GM06990 (cell line): ENCODE results near the gene HSP90AA1.
A peak's percentile ranks its signal among the peaks of the same experiment; 100 is the strongest.
"Not testable (repeated sequence)": the region's sequence is repeated elsewhere in the genome, so short reads cannot be mapped to it uniquely, and the experiment has no call there.

Source experiments
- DNase-seq: peaks from one replicate; pipeline ENCODE4 v3.0.0-alpha.2; 2011; ENCODE audit not compliant: insufficient read length; ENCODE audit errors: extremely low read depth
- H3K27me3 ChIP-seq: replicated peaks from 2 replicates; pipeline ENCODE4 v1.6.0; 2011; ENCODE audit warnings: low read length; ENCODE audit not compliant: control insufficient read depth, insufficient read depth
- H3K36me3 ChIP-seq: 2 replicates; pipeline ENCODE4 v1.5.1; 2011; ENCODE audit warnings: low read length; ENCODE audit not compliant: control insufficient read depth, insufficient read depth
- H3K4me3 ChIP-seq: replicated peaks from 2 replicates; pipeline ENCODE4 v1.5.1; 2011; ENCODE audit warnings: low read depth, mild to moderate bottlenecking, control low read depth, low read length
- TF ChIP-seq, protein P1 (sequence below): IDR thresholded peaks from 2 replicates; pipeline ENCODE4 v1.5.1; 2011; ENCODE audit warnings: low read length, control low read depth, mild to moderate bottlenecking, inconsistent platforms; ENCODE audit not compliant: insufficient read depth, poor library complexity, severe bottlenecking

The HSP90AA1 gene

DNA sequence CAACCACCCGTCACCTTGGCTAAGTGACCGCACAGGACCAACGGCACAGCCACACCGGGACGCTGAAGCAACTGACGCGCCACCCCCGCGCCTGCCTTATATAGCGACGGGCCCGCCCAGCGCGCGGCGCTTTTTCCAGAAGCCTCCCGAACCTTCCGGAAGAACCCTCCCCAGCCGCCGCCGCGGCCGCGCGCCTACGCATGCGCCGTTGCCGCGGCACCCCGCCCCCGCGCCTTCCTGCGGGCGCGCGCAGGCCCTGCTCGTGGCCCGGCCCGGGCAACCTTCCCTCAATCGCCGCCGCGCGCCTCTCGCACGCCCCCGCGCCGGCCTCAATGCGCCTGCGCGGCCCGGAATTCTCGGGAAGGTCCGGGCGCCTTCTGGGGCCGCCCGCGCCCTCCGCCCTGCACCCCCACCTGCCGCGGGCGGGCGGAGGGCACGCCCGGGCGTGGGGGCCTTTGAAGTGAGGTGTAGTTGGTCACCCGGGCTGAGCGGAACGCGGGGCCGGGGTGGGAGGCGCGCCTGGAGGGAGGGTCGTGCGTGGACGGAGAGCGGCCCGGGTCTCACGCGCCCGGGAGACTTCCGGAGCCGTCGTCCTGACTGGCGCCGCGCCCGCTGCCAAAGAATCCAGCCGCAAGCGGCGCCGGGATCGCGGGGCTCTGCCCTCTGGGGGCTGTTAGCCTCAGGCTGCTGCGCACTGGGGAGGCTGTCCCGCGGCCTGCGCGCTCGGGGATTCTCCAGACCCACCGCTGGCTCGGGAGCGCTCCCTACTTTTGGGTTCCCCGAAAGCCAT lies at the start of gene HSP90AA1:
TSS of gene HSP90AA1 (minus strand) at position 73 of the 790 bp plus-strand sequence. CDS start 666 bp downstream, outside the sequence.
- peak; percentile 98 for DNase-seq
- no peaks in the 10 kb centered on the region for H3K27me3 ChIP-seq
- TF ChIP-seq, protein P1, sequence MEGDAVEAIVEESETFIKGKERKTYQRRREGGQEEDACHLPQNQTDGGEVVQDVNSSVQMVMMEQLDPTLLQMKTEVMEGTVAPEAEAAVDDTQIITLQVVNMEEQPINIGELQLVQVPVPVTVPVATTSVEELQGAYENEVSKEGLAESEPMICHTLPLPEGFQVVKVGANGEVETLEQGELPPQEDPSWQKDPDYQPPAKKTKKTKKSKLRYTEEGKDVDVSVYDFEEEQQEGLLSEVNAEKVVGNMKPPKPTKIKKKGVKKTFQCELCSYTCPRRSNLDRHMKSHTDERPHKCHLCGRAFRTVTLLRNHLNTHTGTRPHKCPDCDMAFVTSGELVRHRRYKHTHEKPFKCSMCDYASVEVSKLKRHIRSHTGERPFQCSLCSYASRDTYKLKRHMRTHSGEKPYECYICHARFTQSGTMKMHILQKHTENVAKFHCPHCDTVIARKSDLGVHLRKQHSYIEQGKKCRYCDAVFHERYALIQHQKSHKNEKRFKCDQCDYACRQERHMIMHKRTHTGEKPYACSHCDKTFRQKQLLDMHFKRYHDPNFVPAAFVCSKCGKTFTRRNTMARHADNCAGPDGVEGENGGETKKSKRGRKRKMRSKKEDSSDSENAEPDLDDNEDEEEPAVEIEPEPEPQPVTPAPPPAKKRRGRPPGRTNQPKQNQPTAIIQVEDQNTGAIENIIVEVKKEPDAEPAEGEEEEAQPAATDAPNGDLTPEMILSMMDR: peak; percentile 6
- H3K4me3 ChIP-seq: peak within 1 kb of the TSS; percentile 85
- H3K36me3 ChIP-seq: peaks cover 11% of the 10 kb centered on the region

DNA sequence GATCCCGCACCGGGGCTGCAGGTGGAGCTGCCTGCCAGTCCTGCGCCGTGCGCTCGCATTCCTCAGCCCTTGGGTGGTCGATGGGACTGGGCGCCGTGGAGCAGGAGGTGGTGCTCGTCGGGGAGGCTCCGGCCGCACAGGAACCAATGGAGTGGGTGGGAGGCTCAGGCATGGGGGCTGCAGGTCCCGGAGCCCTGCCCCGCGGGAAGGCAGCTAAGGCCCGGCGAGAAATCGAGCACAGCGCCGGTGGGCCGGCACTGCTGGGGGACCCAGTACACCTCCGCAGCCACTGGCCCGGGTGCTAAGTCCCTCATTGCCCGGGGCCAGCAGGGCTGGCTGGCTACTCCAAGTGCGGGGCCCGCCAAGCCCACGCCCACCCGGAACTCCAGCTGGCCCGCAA lies 48.6 kb upstream of the HSP90AA1 start:
- not testable (repeated sequence) for H3K36me3 ChIP-seq, H3K27me3 ChIP-seq, DNase-seq

DNA sequence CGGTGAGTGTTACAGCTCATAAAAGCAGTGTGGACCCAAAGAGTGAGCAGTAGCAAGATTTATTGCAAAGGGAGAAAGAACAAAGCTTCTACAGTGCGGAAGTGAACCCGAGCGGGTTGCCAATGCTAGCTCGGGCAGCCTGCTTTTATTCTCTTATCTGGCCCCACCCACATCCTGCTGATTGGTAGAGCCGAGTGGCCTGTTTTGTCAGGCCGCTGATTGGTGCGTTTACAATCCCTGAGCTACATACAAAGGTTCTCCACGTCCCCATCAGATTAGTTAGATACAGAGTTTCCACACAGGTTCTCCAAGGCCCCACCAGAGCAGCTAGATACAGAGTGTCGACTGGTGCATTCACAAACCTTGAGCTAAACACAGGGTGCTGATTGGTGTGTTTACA lies 47.9 kb upstream of the HSP90AA1 start:
- H3K27me3 ChIP-seq, H3K36me3 ChIP-seq, H3K4me3 ChIP-seq, DNase-seq: not testable (repeated sequence)

More for the DNA sequence above, 48.6 kb upstream of the HSP90AA1 start:
- not testable (repeated sequence) for H3K4me3 ChIP-seq

DNA sequence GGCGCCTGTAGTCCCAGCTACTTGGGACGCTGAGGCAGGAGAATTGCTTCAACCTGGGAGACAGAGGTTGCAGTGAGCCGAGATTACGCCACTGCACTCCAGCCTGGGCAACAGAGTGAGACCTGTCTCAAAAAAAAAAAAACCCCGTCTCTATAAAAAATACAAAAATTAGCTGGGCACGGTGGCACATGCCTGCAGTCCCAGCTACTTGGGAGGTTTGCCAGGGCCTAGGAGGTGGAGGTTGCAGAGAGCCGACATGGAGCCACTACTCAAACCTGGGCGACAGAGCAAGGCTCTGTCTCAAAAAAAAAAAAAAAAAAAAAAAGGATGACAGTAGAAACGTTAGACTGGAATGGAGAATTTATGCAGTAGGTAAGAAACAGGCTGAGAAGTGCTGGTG lies 47.2 kb upstream of the HSP90AA1 start:
- not testable (repeated sequence) for H3K4me3 ChIP-seq, DNase-seq, H3K27me3 ChIP-seq, H3K36me3 ChIP-seq

DNA sequence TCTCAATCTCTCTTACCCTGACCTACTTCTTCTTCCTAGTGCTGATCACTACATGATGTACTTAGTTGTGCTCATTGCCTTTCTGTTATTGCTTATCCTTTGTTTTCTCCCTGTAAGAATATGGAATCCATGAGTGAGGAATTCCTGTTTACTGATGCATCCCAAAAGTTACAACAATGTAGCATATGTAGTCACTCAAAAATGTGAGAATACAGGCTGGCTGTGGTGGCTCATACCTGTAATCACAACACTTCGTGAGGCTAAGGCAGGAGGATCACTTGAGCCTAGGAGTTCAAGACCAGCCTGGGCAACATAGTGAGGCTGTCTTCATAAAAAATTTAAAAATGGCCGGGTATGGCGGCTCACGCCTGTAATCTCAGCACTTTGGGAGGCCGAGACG lies 44.9 kb upstream of the HSP90AA1 start:
- no peak for DNase-seq
- Histone ChIP-seq H3K36me3 (no peaks in the 10 kb centered on the region), H3K27me3 (no peaks in the 10 kb centered on the region), H3K4me3 (no peak overlapping the region)
- TF ChIP-seq, protein P1: no peak

DNA sequence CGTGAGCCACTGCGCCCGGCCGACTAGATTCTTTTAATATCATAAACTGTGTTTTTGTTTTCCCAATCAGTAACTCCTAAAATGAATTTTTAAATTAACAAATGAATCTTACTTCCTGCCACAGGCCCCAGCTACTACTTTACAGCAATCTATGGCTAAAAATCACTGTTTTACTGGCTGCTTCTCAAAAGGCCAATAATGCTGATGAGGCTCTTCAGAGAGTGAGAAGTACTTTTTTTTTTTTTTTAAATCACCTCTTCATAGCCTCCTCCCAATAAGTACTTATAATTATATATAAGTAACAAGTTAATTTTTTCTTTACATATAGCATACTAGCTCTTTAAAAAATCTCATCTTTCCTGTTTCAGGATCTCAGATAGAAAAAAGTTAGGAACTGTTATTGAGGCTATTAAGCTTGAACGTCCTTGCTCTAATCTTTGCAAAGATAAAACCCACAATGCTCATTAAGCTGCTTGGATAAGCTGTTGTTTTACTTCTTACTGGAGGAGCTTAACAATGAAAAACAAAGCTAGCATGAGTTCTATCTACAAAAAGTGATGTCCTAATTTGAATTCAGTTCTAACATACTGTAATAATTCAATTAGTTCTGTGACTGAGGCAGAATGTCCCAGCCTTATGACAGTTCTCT lies 40.1 kb upstream of the HSP90AA1 start:
- H3K4me3 ChIP-seq: no peak overlapping the region
- TF ChIP-seq, protein P1: no peak

DNA sequence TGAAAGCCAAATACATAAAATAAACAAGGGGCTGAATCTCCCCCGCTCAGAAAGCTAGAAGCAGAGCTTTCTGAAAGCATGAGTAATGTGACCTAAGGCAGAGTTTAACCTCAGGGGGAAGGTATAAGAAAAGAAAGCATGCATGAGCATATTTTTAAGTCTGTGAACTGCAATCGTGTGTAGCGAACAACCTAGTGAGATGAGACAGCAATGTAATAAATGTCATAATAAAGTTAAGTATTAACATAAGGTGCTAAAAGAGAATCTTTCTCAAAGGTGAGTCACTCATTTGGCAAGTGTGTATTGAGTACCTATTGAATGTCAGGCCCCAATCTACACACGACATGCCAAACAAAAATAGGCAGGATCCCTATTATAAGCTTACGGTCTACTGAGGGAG lies 38.7 kb upstream of the HSP90AA1 start:
- DNase-seq: no peak
- Histone ChIP-seq H3K27me3 (no peaks in the 10 kb centered on the region), H3K36me3 (no peaks in the 10 kb centered on the region), H3K4me3 (no peak overlapping the region)
- TF ChIP-seq, protein P1: no peak

More for the DNA sequence above, 40.1 kb upstream of the HSP90AA1 start:
- Histone ChIP-seq H3K36me3 (no peaks in the 10 kb centered on the region), H3K27me3 (no peaks in the 10 kb centered on the region)
- no peak for DNase-seq
